ENCODE data around the gene CDC25C.

Gene CDC25C

GRCh38 chr5:138305797-138306196 is 25.8 kb downstream of the CDC25C start:
- TF ChIP-seq SIN3A (IDR thresholded peaks at IDR 0.05; ENCODE audit: borderline replicate concordance, insufficient read depth, low read length) (no peak), POLR2AphosphoS5 (IDR thresholded peaks at IDR 0.05; ENCODE audit: low read depth, low read length) (no peak), TAF1 (IDR thresholded peaks at IDR 0.05; ENCODE audit: borderline replicate concordance, insufficient read depth, low read length) (no peak), FOXP2 (optimal IDR thresholded peaks at IDR 0.05; ENCODE audit: borderline replicate concordance, extremely low read depth, extremely low read length, insufficient read depth) (no peak), REST (IDR thresholded peaks at IDR 0.05; ENCODE audit: insufficient read depth in 1 of 2, low read depth in 2 of 2, low read length in 2 of 2) (no peak)

- TF ChIP-seq SIN3A (IDR thresholded peaks at IDR 0.05; ENCODE audit: borderline replicate concordance, insufficient read depth, low read length) = no peak
These were observed 28.2 kb downstream of the CDC25C start for GRCh38 chr5:138303372-138303771.

GRCh38 chr5:138289296-138289695 is 42.3 kb downstream of the CDC25C start:
- TF ChIP-seq FOXP2 (optimal IDR thresholded peaks at IDR 0.05; ENCODE audit: borderline replicate concordance, extremely low read depth, extremely low read length, insufficient read depth) = no peak
- no peak for TF ChIP-seq SIN3A (IDR thresholded peaks at IDR 0.05; ENCODE audit: borderline replicate concordance, insufficient read depth, low read length)
- TF ChIP-seq TAF1 (IDR thresholded peaks at IDR 0.05; ENCODE audit: borderline replicate concordance, insufficient read depth, low read length) = no peak
- no peak for TF ChIP-seq POLR2AphosphoS5 (IDR thresholded peaks at IDR 0.05; ENCODE audit: low read depth, low read length)
- no peak for TF ChIP-seq REST (IDR thresholded peaks at IDR 0.05; ENCODE audit: insufficient read depth in 1 of 2, low read depth in 2 of 2, low read length in 2 of 2)

GRCh38 chr5:138287246-138287645 is 44.4 kb downstream of the CDC25C start:
- TF ChIP-seq REST (IDR thresholded peaks at IDR 0.05; ENCODE audit: insufficient read depth in 1 of 2, low read depth in 2 of 2, low read length in 2 of 2) (no peak), TAF1 (IDR thresholded peaks at IDR 0.05; ENCODE audit: borderline replicate concordance, insufficient read depth, low read length) (no peak), FOXP2 (optimal IDR thresholded peaks at IDR 0.05; ENCODE audit: borderline replicate concordance, extremely low read depth, extremely low read length, insufficient read depth) (no peak), SIN3A (IDR thresholded peaks at IDR 0.05; ENCODE audit: borderline replicate concordance, insufficient read depth, low read length) (no peak), POLR2AphosphoS5 (IDR thresholded peaks at IDR 0.05; ENCODE audit: low read depth, low read length) (no peak)

GRCh38 chr5:138282920-138283742 is 48.5 kb downstream of the CDC25C start:
- TF ChIP-seq REST (IDR thresholded peaks at IDR 0.05; ENCODE audit: insufficient read depth in 1 of 2, low read depth in 2 of 2, low read length in 2 of 2) (no peak), FOXP2 (optimal IDR thresholded peaks at IDR 0.05; ENCODE audit: borderline replicate concordance, extremely low read depth, extremely low read length, insufficient read depth) (no peak), POLR2AphosphoS5 (IDR thresholded peaks at IDR 0.05; ENCODE audit: low read depth, low read length) (no peak), SIN3A (IDR thresholded peaks at IDR 0.05; ENCODE audit: borderline replicate concordance, insufficient read depth, low read length) (no peak), TAF1 (IDR thresholded peaks at IDR 0.05; ENCODE audit: borderline replicate concordance, insufficient read depth, low read length) (no peak)
